Vagina (tissue), 2 donors: ENCODE results near the gene CBFA2T2.
"Not testable (repeated sequence)": the region's sequence is repeated elsewhere in the genome, so short reads cannot be mapped to it uniquely, and the experiment has no call there.

Experiments used
- CTCF ChIP-seq, 3 experiments: fragments of 450-650 bp in 2 of 3; fragments of 200-600 bp in 1 of 3; sonication (generic) in 1 of 3; IDR thresholded peaks; one replicate each; pipeline ENCODE4 v1.5.1; 2017 to 2019; ENCODE audit warnings: antibody characterized with exemption in 3 of 3, mild to moderate bottlenecking in 2 of 3, moderate library complexity in 2 of 3
- POLR2A ChIP-seq, 2 donors: fragments of 450-650 bp; IDR thresholded peaks; one replicate each; pipeline ENCODE4 v1.6.1; 2017; ENCODE audit warnings: antibody characterized with exemption in 2 of 2, mild to moderate bottlenecking in 2 of 2, moderate library complexity in 2 of 2
- POLR2AphosphoS5 ChIP-seq, 2 donors: sonication (generic); formaldehyde crosslinking; IDR thresholded peaks; one replicate each; pipeline ENCODE4 v1.9.0; 2017; ENCODE audit warnings: antibody characterized with exemption in 2 of 2, mild to moderate bottlenecking in 2 of 2, low read depth in 1 of 2; ENCODE audit not compliant: insufficient read depth in 1 of 2

DNA sequence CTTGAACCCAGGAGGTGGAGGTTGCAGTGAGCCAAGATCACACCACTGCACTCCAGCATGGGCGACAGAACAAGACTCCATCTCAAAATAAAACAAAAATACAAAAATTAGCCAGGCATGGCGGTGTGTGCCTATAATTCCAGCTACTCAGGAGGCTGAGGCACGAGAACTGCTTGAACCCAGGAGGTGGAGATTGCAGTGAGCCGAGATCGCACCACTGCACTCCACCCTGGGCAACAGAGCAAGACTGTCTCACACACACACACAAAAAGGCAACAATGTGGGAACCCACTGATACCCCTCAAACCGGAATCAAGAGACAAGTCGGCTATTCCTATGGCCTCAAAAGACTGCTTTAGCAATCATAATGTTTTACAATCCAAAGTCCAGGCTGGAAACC, 49.3 kb upstream of the CBFA2T2 start:
- not testable (repeated sequence) for TF ChIP-seq POLR2AphosphoS5 (IDR thresholded peaks at IDR 0.05; ENCODE audit: insufficient read depth in 1 of 2, low read depth in 1 of 2); CTCF (IDR thresholded peaks at IDR 0.05); POLR2A (IDR thresholded peaks at IDR 0.05)
